ENCODE measurements around the gene CAPN6. TPM values are rescaled to one million over a fixed set of nuclear protein-coding genes. Genes with fewer than 3 reads are reported as not detected.

CAPN6 gene
- total RNA-seq, 1 experiment from 2014 or later, result not detected

DNA sequence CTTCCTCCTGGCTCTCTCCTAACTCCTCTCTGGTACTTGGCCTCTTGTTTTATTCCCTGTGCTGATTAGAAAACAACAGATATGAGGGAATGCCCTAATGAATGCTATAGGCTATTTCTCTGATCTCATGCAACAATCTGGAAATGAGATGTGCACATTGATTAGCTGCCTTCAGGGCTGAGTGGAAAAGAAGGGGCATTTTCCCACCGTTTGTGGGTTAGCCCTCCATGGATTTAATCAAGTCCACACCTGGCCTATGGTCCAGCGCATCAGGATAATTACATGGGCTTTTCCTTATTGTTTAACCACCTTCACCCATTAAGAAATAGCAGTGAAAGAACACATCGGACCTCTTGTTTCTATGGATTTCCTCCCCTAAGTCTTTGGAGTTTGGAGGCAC, 70.0 kb downstream of the CAPN6 start:
- no peak for DNase-seq (ENCODE audit: low spot score)

DNA sequence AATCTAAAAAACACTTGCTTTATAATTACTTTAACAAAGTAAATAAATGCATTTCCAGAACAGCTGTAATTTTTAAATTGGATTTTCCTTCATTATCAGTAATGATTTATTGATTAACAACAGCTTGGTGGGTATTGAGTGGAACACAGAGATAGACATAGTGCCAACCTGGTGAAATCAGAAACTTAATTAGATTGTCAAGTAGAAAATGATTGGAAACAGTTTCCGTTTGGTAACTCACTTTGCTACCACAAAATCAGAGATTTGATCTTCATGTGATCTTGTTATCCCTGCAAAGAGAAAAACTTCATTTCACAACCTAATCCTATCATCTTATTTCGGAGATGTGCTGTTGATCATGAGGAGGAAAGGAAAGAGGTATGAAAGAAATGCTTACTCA, 70.8 kb downstream of the CAPN6 start:
- no peak for DNase-seq (ENCODE audit: low spot score)

Other genes starting within 250 kb of the CAPN6 start
- 0.07 TPM in 1 of 2 replicates, not detected in the other for gene PAK3, start 174.3 kb downstream of the CAPN6 start, total RNA-seq (2014; rRNA removed; shearing (Covaris generic))
- gene DCX, start 141.7 kb upstream of the CAPN6 start, total RNA-seq (2014; rRNA removed; shearing (Covaris generic)), result not detected in 2 replicates
- not detected in 2 replicates for gene SERTM2, start 241.2 kb upstream of the CAPN6 start, total RNA-seq (2014; rRNA removed; shearing (Covaris generic))

Data from A172 (cell line).